GM21423 (cell line): ENCODE data around the gene MYLIP.
"Not testable (repeated sequence)": the region's sequence is repeated elsewhere in the genome, so short reads cannot be mapped to it uniquely, and the experiment has no call there.

Experiments
- ATAC-seq: cut with Tn5 transposase; IDR thresholded peaks from one replicate; pipeline ENCODE4 v1.9.1; 2021; ENCODE audit warnings: mild to moderate bottlenecking, moderate library complexity; ENCODE audit not compliant: unreplicated experiment

Gene MYLIP

DNA sequence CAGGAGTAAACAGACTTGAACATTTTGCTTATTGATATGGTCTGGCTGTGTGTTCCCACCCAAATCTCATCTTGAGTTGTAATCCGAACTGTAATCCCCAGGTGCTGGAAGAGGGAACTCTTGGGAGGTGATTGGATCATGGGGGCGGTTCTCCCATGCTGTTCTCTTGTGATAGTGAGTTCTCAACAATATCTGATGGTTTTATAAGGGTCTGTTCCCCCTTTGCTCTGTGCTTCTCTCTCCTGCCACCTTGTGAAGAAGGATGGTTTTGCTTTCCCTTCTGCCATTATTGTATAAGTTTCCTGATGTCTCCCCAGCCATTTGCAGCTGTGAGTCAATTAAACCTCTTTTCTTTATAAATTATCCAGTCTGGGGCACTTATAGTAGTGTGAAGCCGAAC lies 40.0 kb downstream of the MYLIP start:
- ATAC-seq: no peak

DNA sequence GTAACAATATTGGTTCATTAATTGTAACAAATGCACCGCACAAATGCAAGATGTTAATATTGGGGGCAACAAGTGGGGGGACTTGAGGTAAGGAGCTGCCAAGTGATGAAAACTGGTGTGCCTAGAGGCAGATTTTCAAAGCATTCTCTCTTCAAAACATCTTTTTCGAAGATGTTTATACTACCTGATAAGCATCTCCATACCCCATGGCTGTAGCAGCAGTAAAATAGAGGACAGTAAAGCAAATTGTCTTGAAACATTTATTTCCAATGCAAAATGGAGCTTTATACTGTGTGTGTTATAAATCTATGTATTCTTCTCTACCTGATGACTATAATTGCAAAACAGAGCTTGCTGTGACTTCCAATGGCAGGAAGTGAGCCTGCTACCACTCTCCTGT lies 42.5 kb downstream of the MYLIP start:
- no peak for ATAC-seq

DNA sequence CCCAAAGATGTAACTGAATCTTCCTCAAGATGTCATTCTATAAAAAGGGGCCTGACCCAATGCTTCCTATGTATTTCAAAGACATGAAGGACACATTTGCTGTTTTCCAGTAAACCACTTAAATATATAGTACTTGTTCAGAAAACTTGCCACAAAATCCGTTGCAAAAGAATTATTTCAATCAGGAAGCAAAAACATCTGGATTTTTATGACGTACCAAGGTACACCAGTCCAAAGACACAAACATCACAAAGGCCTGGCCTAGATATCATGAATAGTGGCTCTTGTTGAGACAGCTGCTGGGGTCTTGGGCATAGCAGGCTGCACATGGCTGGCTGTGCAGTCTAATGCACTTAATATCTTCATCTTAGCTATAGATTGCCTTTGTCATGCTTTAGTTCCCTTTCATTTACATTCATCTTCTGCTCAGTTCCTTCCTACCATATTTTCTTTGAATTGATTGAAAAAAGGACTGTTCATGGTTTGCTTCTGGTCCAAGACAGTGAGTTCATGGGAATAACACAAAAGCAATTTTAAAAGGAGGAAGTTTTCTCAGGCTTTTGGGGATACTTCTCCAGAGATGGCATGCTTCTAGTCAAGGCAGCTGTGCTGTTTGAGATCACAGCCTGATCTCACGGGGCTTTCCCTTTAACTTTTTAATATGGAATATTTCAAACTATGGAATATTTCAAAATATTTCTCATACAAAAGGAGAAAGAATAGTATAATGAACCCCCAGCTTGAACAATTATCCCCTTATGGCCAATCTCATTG lies 44.5 kb downstream of the MYLIP start:
- ATAC-seq: no peak

DNA sequence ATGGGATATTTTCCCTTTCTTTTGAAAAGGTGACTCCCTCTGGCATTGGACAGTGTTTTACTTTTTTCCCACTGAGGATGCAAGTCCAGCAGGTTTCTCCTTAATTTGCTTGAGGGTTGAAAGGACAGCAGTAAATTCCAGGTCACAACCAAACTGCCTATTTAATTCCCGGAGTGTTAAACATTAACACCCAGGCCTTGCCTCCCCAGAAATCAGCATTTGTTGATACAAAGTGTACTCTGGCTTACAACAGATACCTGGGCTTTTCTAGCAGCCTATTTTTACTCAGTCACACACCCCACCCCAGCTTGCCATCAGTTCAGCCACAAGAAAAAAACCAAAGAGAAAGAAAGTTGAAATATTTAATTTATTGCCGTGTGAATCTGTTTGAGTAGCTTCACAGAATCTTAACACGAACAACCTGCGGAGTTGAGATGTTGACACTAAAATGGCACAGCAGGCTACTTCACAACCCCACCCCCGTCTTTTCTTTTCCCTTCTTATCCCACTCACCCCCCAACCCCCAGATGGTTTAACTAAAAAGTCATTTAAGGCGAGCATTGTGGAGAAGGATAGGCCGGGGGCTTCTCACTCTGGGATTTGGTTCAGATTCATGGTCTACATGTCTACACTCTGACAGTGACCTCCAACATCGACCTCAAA lies 45.7 kb downstream of the MYLIP start:
- no peak for ATAC-seq

DNA sequence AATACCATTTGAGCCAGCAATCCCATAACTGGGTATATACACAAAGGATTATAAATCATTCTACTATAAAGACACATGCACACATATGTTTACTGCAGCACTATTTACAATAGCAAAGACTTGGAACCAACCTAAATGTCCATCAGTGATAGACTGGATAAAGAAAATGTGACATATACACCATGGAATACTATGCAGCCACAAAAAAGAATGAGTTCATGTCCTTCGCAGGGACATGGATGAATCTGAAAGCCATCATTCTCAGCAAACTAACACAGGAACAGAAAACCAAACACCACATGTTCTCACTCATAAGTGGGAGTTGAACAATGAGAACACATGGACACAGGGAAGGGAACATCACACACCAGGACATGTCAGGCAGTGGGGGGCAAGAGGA lies 47.7 kb downstream of the MYLIP start:
- ATAC-seq: not testable (repeated sequence)

DNA sequence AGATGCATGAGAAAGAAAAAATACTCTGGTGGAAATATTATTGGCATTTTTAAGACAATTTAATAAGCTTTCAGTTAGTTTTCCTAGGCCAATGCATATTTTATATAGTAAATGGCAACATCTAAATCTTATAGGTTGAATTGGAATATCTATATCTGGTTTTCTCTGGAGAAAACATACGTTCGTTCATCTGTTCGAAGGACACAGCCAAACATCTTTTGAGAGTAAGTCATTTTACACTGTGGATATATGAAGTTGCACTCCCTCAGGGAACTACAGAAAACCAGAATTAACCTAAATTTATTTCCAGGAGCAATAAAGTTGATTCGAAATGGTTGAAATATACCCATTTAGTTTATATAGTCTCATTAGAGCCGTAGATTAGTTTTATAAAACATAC lies 49.0 kb downstream of the MYLIP start:
- ATAC-seq: no peak

DNA sequence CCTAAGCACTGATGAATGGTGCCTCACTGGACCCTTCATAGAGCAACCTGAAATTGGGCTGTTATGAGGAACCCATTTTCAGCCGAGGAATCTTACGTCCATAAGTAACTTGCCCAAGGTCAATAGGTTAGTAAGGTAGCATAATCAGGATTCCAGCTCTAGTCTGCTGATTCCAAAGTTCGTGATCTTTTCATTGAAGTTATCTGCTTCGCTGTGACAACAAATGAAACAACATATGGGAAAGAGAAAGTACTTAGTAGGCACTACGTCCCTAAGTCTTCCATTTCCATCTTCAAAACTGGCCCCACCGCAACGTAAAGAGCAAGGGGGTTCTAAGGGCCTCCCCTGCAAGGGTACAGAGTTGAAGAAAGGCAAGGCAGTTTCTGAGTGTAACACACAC lies 49.5 kb downstream of the MYLIP start:
- no peak for ATAC-seq

DNA sequence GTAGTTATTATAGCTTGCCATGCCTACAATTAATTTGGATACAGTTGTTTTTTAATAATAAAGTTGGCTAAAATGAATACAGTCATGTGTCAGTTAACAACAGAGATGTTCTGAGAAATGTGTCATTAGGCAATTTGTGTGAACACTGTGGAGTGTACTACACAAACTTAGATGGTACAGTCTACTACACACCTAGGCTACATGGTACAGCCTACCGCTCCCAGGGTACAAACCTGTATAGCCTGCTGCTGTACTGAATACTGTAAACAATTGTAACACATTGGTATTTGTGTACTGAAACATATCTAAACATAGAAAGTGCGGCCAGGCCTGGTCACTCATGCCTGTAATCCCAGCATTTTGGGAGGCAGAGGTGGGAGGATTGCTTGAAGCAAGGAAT lies 50.2 kb downstream of the MYLIP start:
- ATAC-seq: no peak

DNA sequence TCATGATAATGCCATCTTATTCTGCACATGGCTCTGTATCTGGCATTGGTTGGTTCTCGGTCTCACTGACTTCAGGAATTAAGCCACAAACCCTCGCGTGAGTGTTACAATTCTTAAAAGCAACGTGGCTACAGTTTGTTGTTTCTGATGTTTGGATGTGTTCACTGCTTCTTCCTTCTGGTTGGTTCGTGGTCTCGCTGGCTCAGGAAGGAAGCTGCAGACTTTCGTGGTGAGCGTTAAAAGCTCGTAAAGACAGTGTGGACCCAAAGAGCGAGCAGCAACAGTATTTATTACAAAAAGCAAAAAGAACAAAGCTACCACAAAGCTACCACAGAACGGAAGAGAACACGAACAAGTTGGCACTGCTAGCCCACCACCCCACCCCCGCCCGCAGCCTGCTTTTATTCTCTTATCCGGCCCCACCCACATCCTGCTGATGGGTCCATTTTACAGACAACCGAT lies 51.1 kb downstream of the MYLIP start:
- no peak for ATAC-seq

DNA sequence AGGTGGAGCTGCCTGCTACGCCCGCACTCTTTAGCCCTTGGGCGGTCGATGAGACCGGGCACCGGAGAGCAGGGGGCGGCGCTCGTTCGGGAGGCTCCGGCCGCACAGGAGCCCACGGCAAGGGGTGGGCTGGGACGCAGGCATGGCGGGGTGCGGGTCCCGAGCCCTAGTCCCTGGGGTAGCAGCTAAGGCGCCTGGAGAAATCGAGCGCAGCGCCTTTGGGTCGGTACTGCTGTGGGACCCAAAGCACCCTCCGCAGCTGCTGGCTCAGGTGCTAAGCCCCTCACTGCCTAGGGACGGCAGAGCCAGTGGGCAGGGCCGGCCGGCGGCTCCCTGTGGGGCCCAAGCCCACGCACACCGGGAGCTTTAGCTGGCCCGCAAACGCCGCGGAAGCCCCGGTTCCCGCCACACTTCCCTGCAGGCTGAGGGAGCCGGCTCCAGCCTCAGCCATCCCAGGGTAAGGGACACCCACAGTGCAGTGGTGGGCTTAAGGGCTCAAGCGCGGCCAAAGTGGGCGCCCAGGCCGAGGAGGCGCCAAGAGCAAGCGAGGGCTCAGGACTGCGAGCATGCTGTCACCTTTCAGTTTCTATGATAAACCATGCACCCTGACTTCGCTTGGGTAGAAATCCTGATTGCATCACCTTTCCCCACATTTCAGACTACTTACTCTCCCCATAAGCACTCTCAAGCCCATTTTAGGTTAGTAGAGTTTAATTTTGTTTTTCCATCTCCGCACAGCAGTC lies 52.0 kb downstream of the MYLIP start:
- no peak for ATAC-seq

DNA sequence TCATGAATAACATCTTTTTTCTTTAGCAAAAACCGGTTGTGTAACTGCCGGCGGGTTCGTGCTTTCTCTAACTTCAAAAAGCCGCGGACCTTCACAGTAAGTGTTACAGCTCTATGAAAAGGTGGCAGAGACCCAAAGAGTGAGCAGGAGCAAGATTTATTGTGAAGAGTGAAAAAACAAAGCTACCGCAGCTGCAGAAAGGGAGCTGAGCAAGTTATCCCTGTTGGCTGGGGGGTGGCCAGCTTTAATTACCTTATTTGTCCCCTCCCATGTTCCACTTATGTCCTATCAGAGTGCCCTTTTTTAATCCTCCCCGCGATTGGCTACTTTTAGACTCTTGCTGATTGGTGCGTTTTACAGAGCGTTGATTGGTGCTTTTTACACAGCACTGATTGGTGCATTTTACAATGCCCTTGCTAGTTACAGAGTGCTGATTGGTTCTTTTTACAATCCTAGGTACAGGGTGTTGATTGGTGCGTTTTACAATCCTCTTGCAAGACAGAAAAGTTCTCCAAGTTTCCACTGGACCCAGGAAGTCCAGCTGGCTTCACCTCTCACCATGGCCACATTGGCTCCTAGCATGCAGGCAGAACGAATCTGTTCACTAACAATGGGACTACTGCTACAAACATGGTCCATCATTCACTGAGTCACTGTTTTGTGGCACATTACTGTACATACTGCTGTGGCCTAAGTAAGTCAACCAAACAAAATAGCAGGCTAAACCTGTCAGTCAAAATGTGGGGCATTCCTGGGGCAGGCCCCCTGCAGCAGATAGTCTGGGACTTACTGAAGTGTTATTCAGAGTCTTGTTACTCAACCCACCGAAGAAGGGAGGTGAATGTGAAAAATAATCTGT lies 52.8 kb downstream of the MYLIP start:
- no peak for ATAC-seq

DNA sequence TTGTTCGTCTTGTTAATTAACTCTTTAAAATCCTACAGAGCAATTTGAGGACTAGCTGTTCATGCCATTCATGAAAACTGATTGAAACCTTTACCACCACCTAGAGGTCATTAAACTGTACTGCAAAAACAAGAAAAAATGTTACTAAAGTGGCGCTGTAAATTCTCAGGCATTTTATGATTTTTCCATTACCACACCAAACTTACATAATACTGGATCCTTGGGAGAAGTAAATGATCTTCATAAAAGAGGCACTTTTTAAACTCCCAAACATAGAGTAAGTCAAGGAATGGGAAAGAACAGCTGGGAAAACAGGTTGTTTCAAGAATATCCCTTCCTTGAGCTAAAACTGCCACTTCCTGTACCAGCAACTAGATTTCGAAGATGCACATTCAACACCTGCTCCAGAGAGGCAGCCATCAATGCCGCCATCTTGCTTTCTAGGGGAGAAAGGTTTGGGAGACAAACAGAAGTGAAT lies 54.3 kb downstream of the MYLIP start:
- no peak for ATAC-seq

DNA sequence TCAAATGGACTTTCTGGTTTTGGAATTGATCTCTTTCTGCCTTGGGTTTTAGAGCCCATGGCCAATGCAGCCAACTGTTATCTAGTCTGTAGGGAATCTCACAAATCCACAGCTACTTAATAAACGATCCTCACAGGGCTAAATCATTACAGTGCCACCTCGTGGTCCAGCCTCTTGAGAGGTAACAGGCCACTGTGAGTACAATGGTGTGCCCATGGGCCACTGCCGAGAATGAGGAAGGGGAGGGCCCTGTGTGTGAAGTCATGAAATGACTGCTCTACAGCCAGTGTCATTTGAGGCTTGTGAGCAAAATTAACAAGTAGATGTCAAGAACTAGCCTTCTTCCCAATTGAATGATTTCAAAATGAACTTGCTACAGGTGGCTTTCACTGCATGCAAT lies 55.2 kb downstream of the MYLIP start:
- no peak for ATAC-seq

DNA sequence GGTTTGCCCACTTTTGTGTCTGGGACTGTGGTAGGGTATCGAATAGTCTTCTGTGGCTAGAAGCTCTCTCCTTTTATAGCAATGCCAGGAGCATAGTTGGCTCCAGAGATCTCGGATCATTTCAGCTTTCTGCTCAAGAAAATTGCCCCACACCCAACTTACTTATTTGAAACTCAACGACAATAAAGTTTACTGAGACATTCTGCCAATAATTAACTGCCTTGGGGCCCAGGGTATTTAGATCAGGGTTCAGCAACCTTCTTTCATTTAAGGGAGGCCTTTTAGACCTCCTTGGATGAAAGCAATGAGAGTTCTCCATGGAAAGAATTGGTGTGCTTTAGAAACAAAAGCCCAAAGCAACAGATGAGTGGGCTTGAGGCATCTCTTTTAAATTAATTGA lies 55.7 kb downstream of the MYLIP start:
- no peak for ATAC-seq

DNA sequence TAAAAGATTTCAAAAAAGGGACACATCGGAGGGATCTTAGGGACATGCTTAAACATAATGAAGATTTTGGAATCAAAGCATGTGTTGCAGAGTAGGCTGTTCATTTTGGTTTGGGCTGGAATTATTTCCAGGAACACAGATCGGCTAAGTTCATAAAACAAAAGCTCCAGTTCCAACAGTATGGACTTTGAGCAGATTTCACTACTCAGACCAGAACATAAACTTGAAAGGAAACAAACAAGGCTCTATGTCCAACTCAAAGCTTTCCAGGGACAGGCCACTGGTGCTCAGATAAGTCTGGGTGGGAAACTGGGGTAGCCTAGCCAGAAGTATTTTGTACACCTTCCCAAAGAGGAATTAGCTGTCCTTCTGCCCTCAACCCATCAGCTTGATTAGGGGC lies 58.3 kb downstream of the MYLIP start:
- no peak for ATAC-seq

DNA sequence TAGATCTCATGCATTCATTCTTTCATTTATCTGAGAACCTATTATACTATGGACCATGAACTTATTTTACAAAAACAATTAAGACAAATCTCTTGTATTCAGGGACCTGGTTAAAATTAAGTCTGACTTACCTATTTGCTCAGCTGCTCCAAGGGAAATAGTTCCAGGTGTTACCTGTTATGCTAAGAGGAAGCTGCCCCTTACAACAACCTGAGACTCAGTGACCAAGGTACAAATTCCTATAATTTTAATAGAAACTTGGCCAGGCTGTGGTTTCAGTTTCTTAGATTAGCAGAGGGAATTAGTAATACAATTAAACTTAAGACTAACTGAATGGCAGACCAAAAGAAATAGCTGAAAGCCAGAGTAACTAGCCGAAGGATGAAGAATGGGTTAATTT lies 61.3 kb downstream of the MYLIP start:
- no peak for ATAC-seq

DNA sequence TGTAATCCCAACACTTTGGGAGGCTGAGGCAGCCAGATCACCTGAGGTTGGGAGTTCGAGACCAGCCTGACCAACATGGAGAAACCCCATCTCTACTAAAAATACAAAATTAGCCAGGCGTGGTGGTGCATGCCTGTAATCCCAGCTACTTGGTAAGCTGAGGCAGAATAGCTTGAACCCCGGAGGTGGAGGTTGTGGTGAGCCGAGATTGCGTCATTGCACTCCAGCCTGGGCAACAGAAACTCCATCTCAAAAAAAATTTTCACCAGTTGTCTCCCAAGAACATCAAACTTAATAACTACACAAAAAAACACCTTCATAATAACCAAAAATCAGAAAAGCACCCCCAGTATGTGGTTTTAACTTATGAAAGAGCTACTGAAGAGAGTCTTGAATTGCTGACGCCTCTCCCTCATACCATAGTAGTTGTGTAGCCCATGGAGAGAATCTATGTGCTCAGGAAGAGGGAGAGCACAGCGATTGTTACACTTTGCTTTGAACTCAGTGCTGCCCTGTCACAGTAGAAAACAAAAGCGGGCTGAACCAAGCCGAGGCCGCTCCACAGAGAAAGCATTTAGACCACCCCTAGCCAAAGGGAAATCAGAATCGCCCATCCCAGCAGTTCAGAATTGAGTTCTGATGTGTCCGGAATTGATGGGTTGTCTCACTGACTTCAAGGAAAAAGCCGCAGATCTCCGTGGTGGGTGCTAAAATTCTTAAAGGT lies 67.5 kb downstream of the MYLIP start:
- ATAC-seq: no peak

DNA sequence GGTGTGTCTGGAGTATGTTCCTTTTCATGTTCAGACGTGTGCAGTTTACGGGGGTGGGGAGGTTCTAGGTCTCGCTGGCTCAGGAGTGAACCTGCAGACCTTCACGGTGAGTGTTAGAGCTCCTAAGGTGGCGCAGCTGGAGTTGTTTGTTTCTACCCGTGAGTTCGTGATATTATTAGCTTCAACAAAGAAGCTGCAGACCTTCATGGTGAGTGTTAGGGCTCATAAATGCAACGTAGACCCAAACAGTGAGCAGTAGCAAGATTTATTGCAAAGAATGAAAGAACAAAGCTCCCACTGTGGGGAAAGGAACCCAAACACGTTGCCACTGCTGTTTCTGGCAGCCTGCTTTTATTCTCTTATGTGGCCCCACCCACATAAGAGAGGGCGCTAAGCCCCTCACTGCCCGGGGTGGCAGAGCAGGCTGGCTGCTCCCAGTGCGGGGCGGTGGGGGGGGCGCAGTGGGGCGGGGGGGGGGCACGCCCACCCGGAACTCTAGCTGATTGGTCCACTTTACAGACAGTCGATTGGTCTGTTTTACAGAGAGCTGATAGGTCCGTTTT lies 68.2 kb downstream of the MYLIP start:
- no peak for ATAC-seq
